Renal pelvis (tissue), 4 donors: ENCODE measurements around the gene LSM7. TPM values are rescaled to one million over a fixed set of nuclear protein-coding genes. Genes with fewer than 3 reads are reported as not detected.
"Not testable (repeated sequence)": the region's sequence is repeated elsewhere in the genome, so short reads cannot be mapped to it uniquely, and the experiment has no call there.

Experiments
- DNase-seq: peaks from one replicate; pipeline ENCODE4 v3.0.0-alpha.2; 2013
- polyA plus RNA-seq, 3 donors: library from polyadenylated mRNA; unstranded; fragments of 120-200 nt; gene quantifications; one replicate each; pipeline ENCODE4 v1.2.1, GENCODE V29; 2013; ENCODE audit not compliant: insufficient read length in 3 of 3

LSM7 gene
- polyA plus RNA-seq, 3 donors, result 107 to 121 (median 114) TPM

GRCh38 chr19:2361246-2362045, 33.1 kb upstream of the LSM7 start:
- DNase-seq, result no peak

- DNase-seq, result no peak
Measured at GRCh38 chr19:2360833-2361232, 32.4 kb upstream of the LSM7 start.

- DNase-seq, result no peak
Measured at GRCh38 chr19:2359992-2360685, 31.8 kb upstream of the LSM7 start, which contains the start of gene TMPRSS9. TSS of gene TMPRSS9 (plus strand) at chr19:2360265. CDS start at chr19:2389786, 29,521 bp downstream.

GRCh38 chr19:2358548-2359173, 30.3 kb upstream of the LSM7 start:
- DNase-seq, result no peak

- DNase-seq, result no peak
Measured at GRCh38 chr19:2357279-2358206, 29.2 kb upstream of the LSM7 start.

- no peak for DNase-seq
Measured at GRCh38 chr19:2356036-2356646, 27.8 kb upstream of the LSM7 start.

- DNase-seq, result no peak
Measured at GRCh38 chr19:2355168-2356035, 27.0 kb upstream of the LSM7 start.

GRCh38 chr19:2354670-2355069, 26.3 kb upstream of the LSM7 start:
- no peak for DNase-seq

GRCh38 chr19:2353887-2354592, 25.7 kb upstream of the LSM7 start:
- DNase-seq, result no peak

- peak; percentile 40 for DNase-seq
Measured at GRCh38 chr19:2353159-2353886, 24.9 kb upstream of the LSM7 start.

- no peak for DNase-seq
Measured at GRCh38 chr19:2352121-2352520, 23.7 kb upstream of the LSM7 start.

- DNase-seq, result no peak
Measured at GRCh38 chr19:2351591-2351990, 23.2 kb upstream of the LSM7 start.

GRCh38 chr19:2350656-2351055, 22.3 kb upstream of the LSM7 start:
- DNase-seq, result no peak

GRCh38 chr19:2349818-2350217, 21.4 kb upstream of the LSM7 start:
- DNase-seq, result not testable (repeated sequence)

GRCh38 chr19:2345794-2346663, 17.6 kb upstream of the LSM7 start:
- DNase-seq, result no peak

- DNase-seq, result no peak
Measured at GRCh38 chr19:2345076-2345475, 16.7 kb upstream of the LSM7 start.

GRCh38 chr19:2344381-2344870, 16.0 kb upstream of the LSM7 start:
- no peak for DNase-seq
